ENCODE data around the gene CNTN5. TPM values are rescaled to one million over a fixed set of nuclear protein-coding genes. Genes with fewer than 3 reads are reported as not detected.

The CNTN5 gene
- total RNA-seq, 1 donor from 2014 or later: not detected

GRCh38 chr11:99418927-99419720 lies 398.4 kb downstream of the CNTN5 start:
- TF ChIP-seq CTCF (IDR thresholded peaks at IDR 0.05): no peak
- DNase-seq (ENCODE audit: low spot score): no peak
- H3K4me1 Mint-ChIP-seq (ENCODE audit: low read depth): no peaks in the 10 kb centered on the region
- H3K9me3 Mint-ChIP-seq (ENCODE audit: low read depth): no peaks in the 10 kb centered on the region
- no peak overlapping the region for H3K27ac Mint-ChIP-seq (ENCODE audit: unreplicated experiment)
- H3K27me3 Mint-ChIP-seq (ENCODE audit: low read depth): peaks cover 21% of the 10 kb centered on the region
- H3K4me3 Mint-ChIP-seq (ENCODE audit: unreplicated experiment): no peak overlapping the region
- H3K36me3 Mint-ChIP-seq (ENCODE audit: low read depth): no peaks in the 10 kb centered on the region

- TF ChIP-seq CTCF (IDR thresholded peaks at IDR 0.05): no peak
- no peaks in the 10 kb centered on the region for H3K36me3 Mint-ChIP-seq (ENCODE audit: low read depth)
- no peaks in the 10 kb centered on the region for H3K9me3 Mint-ChIP-seq (ENCODE audit: low read depth)
These were observed 399.2 kb downstream of the CNTN5 start for GRCh38 chr11:99419991-99420390.

GRCh38 chr11:99422581-99423427 lies 402.1 kb downstream of the CNTN5 start:
- TF ChIP-seq CTCF (IDR thresholded peaks at IDR 0.05): no peak
- Mint-ChIP-seq H3K27ac (ENCODE audit: unreplicated experiment) (no peak overlapping the region), H3K27me3 (ENCODE audit: low read depth) (peaks cover 9% of the 10 kb centered on the region), H3K4me1 (ENCODE audit: low read depth) (no peaks in the 10 kb centered on the region), H3K9me3 (ENCODE audit: low read depth) (no peaks in the 10 kb centered on the region), H3K36me3 (ENCODE audit: low read depth) (no peaks in the 10 kb centered on the region), H3K4me3 (ENCODE audit: unreplicated experiment) (no peak overlapping the region)
- no peak for DNase-seq (ENCODE audit: low spot score)

More at GRCh38 chr11:99419991-99420390, 399.2 kb downstream of the CNTN5 start:
- no peak overlapping the region for H3K27ac Mint-ChIP-seq (ENCODE audit: unreplicated experiment)
- H3K4me1 Mint-ChIP-seq (ENCODE audit: low read depth): no peaks in the 10 kb centered on the region
- H3K4me3 Mint-ChIP-seq (ENCODE audit: unreplicated experiment): no peak overlapping the region
- peaks cover 17% of the 10 kb centered on the region for H3K27me3 Mint-ChIP-seq (ENCODE audit: low read depth)
- no peak for DNase-seq (ENCODE audit: low spot score)

GRCh38 chr11:99423428-99423983 lies 402.8 kb downstream of the CNTN5 start:
- Mint-ChIP-seq H3K9me3 (ENCODE audit: low read depth) (no peaks in the 10 kb centered on the region), H3K27ac (ENCODE audit: unreplicated experiment) (no peak overlapping the region), H3K4me1 (ENCODE audit: low read depth) (no peaks in the 10 kb centered on the region), H3K4me3 (ENCODE audit: unreplicated experiment) (no peak overlapping the region), H3K36me3 (ENCODE audit: low read depth) (no peaks in the 10 kb centered on the region), H3K27me3 (ENCODE audit: low read depth) (peaks cover 9% of the 10 kb centered on the region)
- no peak for DNase-seq (ENCODE audit: low spot score)
- TF ChIP-seq CTCF (IDR thresholded peaks at IDR 0.05): no peak

Data from chondrocyte (in vitro differentiated cells).